ENCODE results near the gene MTOR.
"Not testable (repeated sequence)": the region's sequence is repeated elsewhere in the genome, so short reads cannot be mapped to it uniquely, and the experiment has no call there.

MTOR gene

GRCh38 chr1:11063937-11064537, 198.3 kb downstream of the MTOR start:
- not testable (repeated sequence) for DNase-seq

GRCh38 chr1:11062965-11063401, 199.4 kb downstream of the MTOR start:
- DNase-seq: no peak

GRCh38 chr1:11061652-11062365, 200.5 kb downstream of the MTOR start:
- DNase-seq: no peak

DNA sequence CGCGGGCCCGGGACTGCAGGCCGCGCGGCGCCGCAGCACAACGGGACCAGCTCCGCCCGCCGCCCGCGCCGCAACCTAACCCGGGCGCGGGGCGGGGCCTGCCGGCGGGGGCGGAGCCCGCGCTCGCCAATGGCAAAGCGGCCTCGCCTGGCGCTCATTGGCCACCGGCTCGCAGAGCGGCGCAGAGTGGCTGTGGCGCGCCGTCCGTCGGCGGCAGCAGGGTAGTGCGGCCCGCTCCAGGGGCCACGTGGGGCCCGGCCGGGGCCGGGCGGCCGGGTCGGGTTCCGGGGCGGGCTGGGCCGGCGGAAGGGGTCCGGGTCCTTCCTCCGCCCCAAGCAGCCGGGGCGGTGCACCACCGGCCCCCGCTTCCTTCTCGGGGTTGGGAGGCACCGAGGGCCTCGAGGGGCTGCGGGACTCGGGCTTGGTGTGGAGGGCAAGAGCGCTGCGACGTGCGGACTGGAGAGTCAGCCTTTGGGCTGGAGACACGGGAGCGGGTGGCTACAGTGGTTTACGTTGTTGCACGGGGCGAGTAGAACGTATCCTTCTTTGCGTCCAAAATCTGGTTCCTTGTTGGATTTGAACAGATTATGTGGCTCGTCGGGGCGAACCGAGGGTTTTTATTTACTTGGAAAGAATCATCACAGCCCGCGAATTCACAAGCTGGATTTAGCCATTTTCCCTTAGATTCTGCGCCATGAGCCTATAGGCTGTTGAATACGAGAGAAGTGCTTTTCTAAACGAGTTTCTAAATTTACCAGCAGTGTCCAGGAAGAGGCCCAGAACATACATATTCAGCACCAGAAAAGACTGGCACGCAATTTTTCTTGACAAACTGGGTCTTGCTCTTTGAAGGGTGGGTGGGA, 202.2 kb downstream of the MTOR start, which contains the start of gene SRM:
TSS of gene SRM (minus strand) at position 51 of the 863 bp plus-strand sequence. CDS start 75 bp downstream, outside the sequence.
- DNase-seq: peak; percentile 88

DNA sequence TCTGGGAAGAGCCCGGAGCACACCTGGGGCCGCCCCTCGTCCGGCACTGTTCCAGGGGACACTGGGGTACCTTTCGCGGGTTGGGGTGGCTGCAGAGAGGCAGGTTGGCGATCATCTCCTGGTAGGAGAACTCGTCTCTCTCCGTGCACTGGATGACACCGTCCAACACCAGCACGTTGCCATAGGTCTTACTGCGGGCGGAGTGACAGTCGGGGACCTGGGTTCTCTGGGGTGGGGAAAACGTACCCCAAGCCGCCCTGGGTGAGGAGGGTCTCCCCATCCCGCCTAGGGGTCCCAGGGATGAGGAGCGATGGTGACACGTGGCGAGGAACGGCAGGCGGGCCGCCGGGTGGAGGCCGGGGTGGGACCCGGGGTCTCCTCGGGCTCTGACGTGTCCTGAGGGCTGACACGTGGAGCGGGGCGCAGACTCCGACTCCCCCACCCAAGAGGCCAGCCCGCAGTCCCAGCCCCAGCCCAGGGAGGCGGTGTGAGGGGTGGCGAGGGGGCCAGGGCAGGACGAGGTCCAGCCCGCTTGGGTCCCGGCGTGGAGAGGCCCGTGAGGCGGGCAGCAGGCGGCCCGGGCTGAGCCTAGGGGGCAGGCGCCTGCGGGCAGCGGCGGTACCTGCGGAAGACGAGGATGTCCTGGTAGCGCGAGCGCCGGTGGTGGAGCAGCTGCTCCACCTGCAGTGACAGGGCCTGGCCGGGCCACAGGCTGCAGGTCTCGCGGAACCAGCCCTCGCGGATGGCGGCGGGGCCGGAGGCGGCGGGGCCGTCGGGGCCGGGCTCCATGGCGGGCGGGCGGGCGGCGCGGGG, 203.0 kb downstream of the MTOR start:
- peak; percentile 47 for DNase-seq

- DNase-seq: no peak
These were observed 203.7 kb downstream of the MTOR start for GRCh38 chr1:11058595-11059154.

GRCh38 chr1:11058026-11058425, 204.3 kb downstream of the MTOR start:
- no peak for DNase-seq

DNA sequence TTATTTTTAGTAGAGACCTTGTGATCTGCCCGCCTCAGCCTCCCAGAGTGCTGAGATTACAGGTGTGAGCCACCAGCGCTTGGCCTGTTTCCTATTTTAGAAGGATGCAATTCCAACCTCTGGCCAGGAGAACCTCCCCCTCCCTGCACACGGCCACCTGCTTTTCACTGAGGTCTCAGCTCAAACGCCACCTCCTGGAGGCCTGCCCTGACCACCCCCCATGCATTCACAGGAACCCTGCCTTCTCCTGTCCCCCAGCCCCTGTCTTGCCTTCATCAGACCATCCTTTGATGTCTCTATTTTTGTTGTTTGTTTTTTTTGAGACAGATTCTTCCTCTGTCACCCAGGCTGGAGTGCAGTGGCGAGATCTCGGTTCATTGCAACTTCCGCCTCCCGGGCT, 204.9 kb downstream of the MTOR start:
- no peak for DNase-seq

Measured in right kidney (tissue), 1 donor.